H1 (cell line): ENCODE data around the gene REPS1. TPM values are rescaled to one million over a fixed set of nuclear protein-coding genes. Genes with fewer than 3 reads are reported as not detected.

Source experiments
- CTCF ChIA-PET: fragments of 300-600 bp; sonication (Branson Sonifier 250); formaldehyde crosslinking; loops from one replicate; lab custom pipeline; 2021; ENCODE audit not compliant: partially characterized antibody; lab: Charles Lee
- POLR2A ChIA-PET: fragments of 300-600 bp; sonication (Branson Sonifier 250); formaldehyde crosslinking; loops from one replicate; lab custom pipeline; 2021; ENCODE audit warnings: inconsistent platforms; ENCODE audit not compliant: partially characterized antibody; lab: Charles Lee
- DNase-seq, 2 experiments: peaks; one replicate each; pipeline versions ENCODE4 v3.0.0 to v3.0.0-alpha.2; 2010 to 2022; ENCODE audit warnings: low spot score in 2 of 2, low read depth in 1 of 2, mixed read lengths in 1 of 2
- FAIRE-seq: peaks from 2 replicates; lab custom pipeline; 2011; peaks lifted over from hg19 to GRCh38; lab: Jason Lieb, UNC
- H2AFZ ChIP-seq: 2 replicates; pipeline ENCODE4 v1.8.1; 2012; ENCODE audit warnings: low read length, inconsistent platforms
- H2AK5ac ChIP-seq: 2 replicates; pipeline ENCODE4 v1.6.1; 2013; ENCODE audit warnings: low read depth, low read length
- H2BK120ac ChIP-seq: replicated peaks from 2 replicates; pipeline ENCODE3; 2013; ENCODE audit warnings: low read depth, low read length, inconsistent platforms
- H2BK12ac ChIP-seq: 2 replicates; pipeline ENCODE4 v1.6.1; 2013; ENCODE audit warnings: low read depth, low read length
- H2BK15ac ChIP-seq: 2 replicates; pipeline ENCODE4 v1.6.1; 2013; ENCODE audit warnings: low read length
- H2BK20ac ChIP-seq: 2 replicates; pipeline ENCODE4 v1.6.1; 2013; ENCODE audit warnings: low read length
- H2BK5ac ChIP-seq: 2 replicates; pipeline ENCODE4 v1.6.1; 2013; ENCODE audit warnings: low read depth, low read length
- H3K14ac ChIP-seq: 2 replicates; pipeline ENCODE4 v1.6.1; 2013; ENCODE audit warnings: inconsistent platforms; ENCODE audit not compliant: insufficient read length
- H3K18ac ChIP-seq: 2 replicates; pipeline ENCODE4 v1.6.1; 2013; ENCODE audit warnings: low read length; ENCODE audit errors: extremely low read depth
- H3K23ac ChIP-seq: 2 replicates; pipeline ENCODE4 v1.6.1; 2013; ENCODE audit warnings: inconsistent platforms; ENCODE audit not compliant: insufficient read length
- H3K23me2 ChIP-seq: 2 replicates; pipeline ENCODE4 v1.6.1; 2013; ENCODE audit warnings: low read depth, low read length
- H3K27ac ChIP-seq: 2 replicates; pipeline ENCODE4 v1.6.1; 2011; ENCODE audit warnings: low read depth, low read length, inconsistent platforms
- H3K27me3 ChIP-seq, 4 experiments: replicated peaks in 1 of 4; 1 replicate in 1 of 4; 2 replicates in 3 of 4; pipeline versions ENCODE4 v1.6.1 to v1.8.1; 2011 to 2013; ENCODE audit warnings: low read length in 3 of 4, mild to moderate bottlenecking in 3 of 4, inconsistent platforms in 2 of 4, mixed read lengths in 2 of 4, moderate library complexity in 1 of 4; ENCODE audit not compliant: control insufficient read depth in 3 of 4, insufficient read depth in 3 of 4; ENCODE audit errors: extremely low read depth in 1 of 4
- H3K36me3 ChIP-seq, 4 experiments: 2 replicates each; pipeline versions ENCODE4 v1.6.1 to v1.8.1; 2011 to 2013; ENCODE audit warnings: mild to moderate bottlenecking in 4 of 4, low read length in 3 of 4, moderate library complexity in 2 of 4, control low read depth in 1 of 4, inconsistent platforms in 1 of 4; ENCODE audit not compliant: insufficient read depth in 4 of 4, control insufficient read depth in 2 of 4
- H3K4ac ChIP-seq: replicated peaks from 2 replicates; pipeline ENCODE3; 2013; ENCODE audit warnings: low read length, low read depth, mixed read lengths, inconsistent platforms; ENCODE audit not compliant: insufficient read length
- H3K4me1 ChIP-seq, 4 experiments: replicated peaks in 1 of 4; 1 replicate in 1 of 4; 2 replicates in 3 of 4; pipeline versions ENCODE4 v1.6.1 to v1.8.1; 2011 to 2013; ENCODE audit warnings: low read length in 3 of 4, inconsistent platforms in 2 of 4, mixed read lengths in 1 of 4; ENCODE audit not compliant: insufficient read depth in 4 of 4, control insufficient read depth in 3 of 4
- H3K4me2 ChIP-seq, 2 experiments: 2 replicates each; pipeline versions ENCODE4 v1.6.1 to v1.8.1; 2011 to 2013; ENCODE audit warnings: low read depth in 2 of 2, low read length in 2 of 2, control low read depth in 1 of 2, inconsistent platforms in 1 of 2, mild to moderate bottlenecking in 1 of 2; ENCODE audit not compliant: insufficient read depth in 1 of 2
- H3K4me3 ChIP-seq, 4 experiments: fragments of 200-600, 300-600 bp in 1 of 4; sonication (generic), shearing (Covaris generic), sonication (Bioruptor Twin) in 1 of 4; 2 replicates each; pipeline versions ENCODE4 v1.5.1 to v1.8.1; 2011 to 2016; ENCODE audit warnings: low read length in 4 of 4, low read depth in 3 of 4, control low read depth in 2 of 4, inconsistent platforms in 2 of 4, mild to moderate bottlenecking in 2 of 4, mixed read lengths in 1 of 4, moderate library complexity in 1 of 4; ENCODE audit not compliant: insufficient read depth in 2 of 4; ENCODE audit errors: extremely low read depth in 1 of 4
- H3K56ac ChIP-seq: replicated peaks from 2 replicates; pipeline ENCODE3; 2013; ENCODE audit warnings: low read depth, mild to moderate bottlenecking, mixed read lengths, low read length, inconsistent platforms; ENCODE audit not compliant: insufficient read length
- H3K79me1 ChIP-seq: 2 replicates; pipeline ENCODE4 v1.6.1; 2013; ENCODE audit warnings: low read depth, low read length, control low read depth
- H3K79me2 ChIP-seq, 2 experiments: 2 replicates each; pipeline versions ENCODE4 v1.6.1 to v1.8.1; 2012 to 2013; ENCODE audit warnings: low read length in 2 of 2, mild to moderate bottlenecking in 2 of 2, inconsistent platforms in 1 of 2; ENCODE audit not compliant: insufficient read depth in 2 of 2, control insufficient read depth in 1 of 2
- H3K9ac ChIP-seq, 4 experiments: replicated peaks in 1 of 4; 1 replicate in 1 of 4; 2 replicates in 3 of 4; pipeline versions ENCODE4 v1.6.1 to v1.8.1; 2011 to 2013; ENCODE audit warnings: low read depth in 3 of 4, low read length in 3 of 4, control low read depth in 2 of 4, mild to moderate bottlenecking in 2 of 4, moderate library complexity in 2 of 4, inconsistent platforms in 1 of 4; ENCODE audit errors: extremely low read depth in 1 of 4
- H3K9me3 ChIP-seq, 2 experiments: 2 replicates each; pipeline versions ENCODE4 v1.6.1 to v1.8.1; 2012 to 2013; ENCODE audit warnings: mild to moderate bottlenecking in 2 of 2, moderate library complexity in 2 of 2, control low read depth in 1 of 2, inconsistent platforms in 1 of 2, low read depth in 1 of 2, low read length in 1 of 2, mixed read lengths in 1 of 2; ENCODE audit not compliant: insufficient read depth in 2 of 2
- H4K20me1 ChIP-seq, 2 experiments: replicated peaks in 1 of 2; 2 replicates each; pipeline versions ENCODE3 to v1.8.1; 2011 to 2013; ENCODE audit warnings: inconsistent platforms in 2 of 2, low read length in 2 of 2, mild to moderate bottlenecking in 1 of 2; ENCODE audit not compliant: insufficient read depth in 2 of 2, control insufficient read depth in 1 of 2
- H4K5ac ChIP-seq: 2 replicates; pipeline ENCODE4 v1.6.1; 2013; ENCODE audit warnings: low read length, low read depth, mixed read lengths, inconsistent platforms; ENCODE audit not compliant: insufficient read length
- H4K8ac ChIP-seq: 2 replicates; pipeline ENCODE4 v1.8.0; 2013; ENCODE audit warnings: mild to moderate bottlenecking, moderate library complexity, low read length, inconsistent platforms; ENCODE audit not compliant: insufficient read depth; ENCODE audit errors: extremely low read depth
- H4K91ac ChIP-seq: replicated peaks from 2 replicates; pipeline ENCODE3; 2013; ENCODE audit warnings: low read length, mixed read lengths, inconsistent platforms; ENCODE audit not compliant: insufficient read length
- ASH2L ChIP-seq: fragments of 200-600, 300-600 bp; sonication (generic); IDR thresholded peaks from one replicate; pipeline ENCODE4 v1.7.1; 2017; ENCODE audit warnings: low read length
- BRCA1 ChIP-seq: IDR thresholded peaks from 2 replicates; pipeline ENCODE4 v1.6.1; 2012; ENCODE audit warnings: low read depth, low read length, improper control_type of control experiment
- HDAC2 ChIP-seq, 2 experiments: fragments of 300-600 bp in 1 of 2; sonication (generic) in 1 of 2; IDR thresholded peaks; 2 replicates each; pipeline ENCODE4 v1.6.1; 2011 to 2012; ENCODE audit warnings: low read depth in 2 of 2, low read length in 2 of 2, mild to moderate bottlenecking in 2 of 2, moderate library complexity in 2 of 2, borderline replicate concordance in 1 of 2, inconsistent platforms in 1 of 2
- MAX ChIP-seq: IDR thresholded peaks from 2 replicates; pipeline ENCODE4 v1.6.1; 2012; ENCODE audit warnings: inconsistent platforms
- PHF8 ChIP-seq: fragments of 200-600 bp; sonication (generic); conservative IDR thresholded peaks from 2 replicates; pipeline ENCODE4 v1.7.1; 2012; ENCODE audit warnings: low read depth, mild to moderate bottlenecking, inconsistent platforms, low read length, moderate library complexity
- POLR2A ChIP-seq, 2 experiments: IDR thresholded peaks; 1 replicate in 1 of 2; 2 replicates in 1 of 2; pipeline ENCODE4 v1.6.1; 2011; ENCODE audit warnings: low read depth in 2 of 2, low read length in 2 of 2, mild to moderate bottlenecking in 2 of 2; ENCODE audit errors: control extremely low read depth in 1 of 2
- SIN3A ChIP-seq, 2 experiments: IDR thresholded peaks in 1 of 2; conservative IDR thresholded peaks in 1 of 2; 2 replicates each; pipeline ENCODE4 v1.6.1; 2011 to 2012; ENCODE audit warnings: low read length in 2 of 2, improper control_type of control experiment in 1 of 2, low read depth in 1 of 2, mild to moderate bottlenecking in 1 of 2
- SIX5 ChIP-seq: IDR thresholded peaks from 2 replicates; pipeline ENCODE4 v1.6.1; 2011; ENCODE audit warnings: mild to moderate bottlenecking, low read depth, low read length
- SP1 ChIP-seq: IDR thresholded peaks from 2 replicates; pipeline ENCODE4 v1.6.1; 2011; ENCODE audit warnings: low read depth, low read length
- TAF1 ChIP-seq: IDR thresholded peaks from 2 replicates; pipeline ENCODE4 v1.6.1; 2011; ENCODE audit warnings: mild to moderate bottlenecking, low read depth, low read length
- TAF7 ChIP-seq: optimal IDR thresholded peaks from 2 replicates; pipeline ENCODE3; 2011; ENCODE audit warnings: low read depth, mild to moderate bottlenecking, inconsistent platforms, low read length, moderate library complexity, borderline replicate concordance
- WGBS, 2 experiments: shearing (Covaris generic) in 1 of 2; methylation state at CpG; one replicate each; pipeline versions ENCODE4 v1.1.6 to v1.1.7; 2013 to 2015; ENCODE audit warnings: low lambda C conversion rate in 2 of 2, mixed read lengths in 2 of 2, inconsistent platforms in 1 of 2, low coverage in 1 of 2, missing lambda C conversion rate in 1 of 2; ENCODE audit not compliant: insufficient replicate concordance in 2 of 2, insufficient coverage in 1 of 2, insufficient read length in 1 of 2; ENCODE audit errors: extremely low coverage in 1 of 2, missing lambda C conversion rate in 1 of 2; 5-methylcytosine and 5-hydroxymethylcytosine counted together
- polyA plus RNA-seq, 7 experiments: library from polyadenylated mRNA; depleted of rRNA in 3 of 7; stranded (reverse) in 5 of 7; unstranded in 2 of 7; fragments of >200 nt in 5 of 7; fragments of 200-250 nt in 2 of 7; gene quantifications; 1 replicate in 5 of 7; 2 replicates in 1 of 7; 4 replicates in 1 of 7; pipeline versions ENCODE4 v1.2.1 to v1.2.3, GENCODE V29; 2011 to 2013; ENCODE audit warnings: missing spikeins in 2 of 7, mixed read lengths in 2 of 7
- total RNA-seq: library from RNA; stranded (reverse); fragmentation: NEBNext Ultra II Directional; extraction: Animal tissue kit (Norgen Biotek cat#: 25700); gene quantifications from 2 replicates; pipeline ENCODE4 v1.2.1, GENCODE V29; 2021

The REPS1 gene
- total and polyA plus RNA-seq, 2 of the 8 experiments (the other 6 are each of a cell fraction or from before 2014, with no cell fraction given), result 52.1 to 68.9 TPM

- peaks cover 5 to 59% of the 10 kb centered on the region in 2 experiments for H3K79me2 ChIP-seq
- peaks cover 0 to 3% of the 10 kb centered on the region in 2 experiments for H4K20me1 ChIP-seq
- H4K8ac ChIP-seq, result peak overlapping the region; percentile 95
- TF ChIP-seq POLR2A (IDR thresholded peaks at IDR 0.05; ENCODE audit: control extremely low read depth in 1 of 2, low read depth in 2 of 2, low read length in 2 of 2), result peak in 1 of 2 experiments; percentile 80; a peak in 2 of 3 replicates
- TF ChIP-seq PHF8, result 0 out of 2 replicates have a peak, but pooled peaks have one; percentile 43
- no peak for TF ChIP-seq BRCA1
- TF ChIP-seq HDAC2 (IDR thresholded peaks at IDR 0.05; ENCODE audit: borderline replicate concordance in 1 of 2, low read depth in 2 of 2, low read length in 2 of 2), result 0 out of 4 replicates have a peak, but pooled peaks of 1 of the 2 experiments have one; percentile 11
- TF ChIP-seq ASH2L, result peak; percentile 18
- TF ChIP-seq SP1, result no peak
- peak; percentile 61 for TF ChIP-seq TAF1
- TF ChIP-seq MAX, result peak; percentile 53; the same call in 1 of the 2 replicates
- TF ChIP-seq SIN3A (conservative IDR thresholded peaks at IDR 0.05 in 1 of 2, IDR thresholded peaks at IDR 0.05 in 1 of 2; ENCODE audit: low read depth in 1 of 2, low read length in 2 of 2), result peak in 1 of 2 experiments; percentile 65; a peak in 1 of 4 replicates
- no peak for TF ChIP-seq SIX5
- peak; percentile 50 for TF ChIP-seq TAF7
Observed at GRCh38 chr6:139029470-139030227, 41.6 kb upstream of the REPS1 start.

More at GRCh38 chr6:139029470-139030227, 41.6 kb upstream of the REPS1 start:
- Histone ChIP-seq H3K4ac (peak overlapping the region; percentile 2), H2BK12ac (no peak overlapping the region), H3K4me3 (peak overlapping the region; percentile 91 to 99 (median 96)), H3K27ac (peak overlapping the region; percentile 91; the same call in 1 of the 2 replicates), H3K79me1 (peaks cover 13% of the 10 kb centered on the region), H3K18ac (0 out of 2 replicates have a peak overlapping the region, but pooled peaks have one; percentile 10), H3K56ac (no peak overlapping the region), H3K9me3 (no peaks in the 10 kb centered on the region), H2AK5ac (no peak overlapping the region), H2BK5ac (peak overlapping the region; percentile 95), H2BK20ac (no peak overlapping the region), H2BK15ac (no peak overlapping the region), H3K36me3 (peaks cover 0 to 16% (median 4%) of the 10 kb centered on the region in 4 experiments; a peak in 4 of 8 replicates), H4K5ac (no peak overlapping the region), H3K9ac (peak overlapping the region; percentile 90 to 96 (median 92)), H3K14ac (no peak overlapping the region), H2AFZ (no peak overlapping the region), H2BK120ac (no peak overlapping the region), H4K91ac (peak overlapping the region; percentile 36), H3K27me3 (no peaks in the 10 kb centered on the region; a peak in 1 of 7 replicates), H3K4me2 (peak overlapping the region; percentile 68 to 100), H3K23ac (no peak overlapping the region), H3K4me1 (peaks cover 9 to 20% (median 14%) of the 10 kb centered on the region in 4 experiments), H3K23me2 (peaks cover 11% of the 10 kb centered on the region)
- WGBS, 2 experiments, result 5% methylated on average over 32 of the region's 44 CpGs; no CpG with 5 or more reads in 1 of the 2 experiments
- no peak for FAIRE-seq
- POLR2A ChIA-PET, result interaction anchor here (0.7 to 3.4 kb wide), 21 partner anchors 9 to 345 kb away, joined by 3 to 28 read pairs (median 4); partner anchors contain the start of genes CITED2 and REPS1
- peak in 1 of 2 experiments; percentile 70 for DNase-seq
- CTCF ChIA-PET, result interaction anchor here (0.6 to 1.5 kb wide), 4 partner anchors 36 to 130 kb away, joined by 3 to 4 read pairs (median 3); partner anchors contain the start of gene REPS1
